Central memory CD4-positive, alpha-beta T cell (primary cell): ENCODE data around the gene GPR89A.
"Not testable (repeated sequence)": the region's sequence is repeated elsewhere in the genome, so short reads cannot be mapped to it uniquely, and the experiment has no call there.

Source experiments
- DNase-seq: peaks from one replicate; pipeline ENCODE4 v3.0.0; 2022
- total RNA-seq, 3 experiments: gene quantifications; one replicate each; lab custom pipeline; 2026; lab: John Stamatoyannopoulos, UW

The GPR89A gene
- 8.4 to 12.0 (median 8.9) reads per million in 3 experiments for total RNA-seq

DNA sequence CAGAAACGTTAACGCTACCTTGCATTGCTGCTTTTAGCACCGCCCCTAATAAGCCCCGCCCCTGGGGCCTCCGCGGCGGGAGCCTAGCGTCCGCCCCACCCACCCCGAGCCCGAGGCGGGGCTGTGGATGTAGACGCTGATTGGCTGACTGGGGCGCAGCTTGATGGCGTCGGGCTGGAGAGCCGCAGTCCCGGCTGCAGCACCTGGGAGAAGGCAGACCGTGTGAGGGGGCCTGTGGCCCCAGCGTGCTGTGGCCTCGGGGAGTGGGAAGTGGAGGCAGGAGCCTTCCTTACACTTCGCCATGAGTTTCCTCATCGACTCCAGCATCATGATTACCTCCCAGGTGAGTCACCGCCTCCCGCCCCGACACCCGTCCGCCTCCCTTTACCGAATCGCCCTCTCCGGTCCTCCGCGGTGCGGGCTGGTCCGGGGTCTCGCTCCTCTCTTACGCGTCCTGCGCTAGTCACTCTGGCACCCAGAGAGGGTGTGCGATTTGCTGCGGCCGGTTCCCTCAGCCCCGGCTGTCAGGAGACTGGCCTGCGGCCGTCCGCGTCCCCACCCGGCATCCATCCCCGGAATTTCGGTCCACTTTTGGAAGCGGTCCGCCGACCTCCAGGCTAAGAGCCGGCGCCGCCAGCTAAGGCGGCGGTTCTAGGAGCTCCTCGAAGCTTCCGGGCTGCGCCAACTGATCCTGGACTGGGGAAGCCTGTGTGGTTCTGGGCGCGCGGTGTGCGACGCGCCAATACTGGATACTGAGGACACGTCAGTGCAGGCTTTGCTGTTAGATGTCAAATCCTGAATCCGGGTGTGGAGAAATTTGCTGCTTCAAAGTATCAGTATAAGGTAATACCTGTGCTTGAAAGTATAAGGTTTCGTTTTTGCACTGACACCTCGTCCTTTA lies at the start of gene GPR89A:
Gene GPR89A, plus strand, starts transcription at position 156 of the 901 bp plus-strand sequence. Its CDS starts 146 bp downstream, at position 302.
- DNase-seq = peak; percentile 93

DNA sequence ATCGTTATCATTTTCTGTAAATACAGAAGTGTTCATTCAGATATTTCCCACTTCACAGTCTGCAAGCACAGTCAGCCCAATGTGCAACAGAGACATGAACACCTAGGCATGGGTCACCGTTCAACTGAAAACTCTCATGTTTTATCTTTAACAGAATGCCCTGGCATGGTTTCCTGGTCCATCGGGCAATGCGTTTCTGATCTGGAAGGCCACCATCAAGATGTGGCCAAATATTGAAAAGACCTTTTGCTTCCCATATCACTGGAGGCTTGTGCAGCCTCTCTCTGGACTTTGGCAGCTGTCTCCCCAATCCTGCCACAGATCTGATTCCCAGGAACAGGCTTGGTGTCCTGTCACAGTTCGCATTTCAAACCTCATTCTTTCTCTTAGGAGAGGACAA lies 21.0 kb upstream of the GPR89A start:
- not testable (repeated sequence) for DNase-seq

DNA sequence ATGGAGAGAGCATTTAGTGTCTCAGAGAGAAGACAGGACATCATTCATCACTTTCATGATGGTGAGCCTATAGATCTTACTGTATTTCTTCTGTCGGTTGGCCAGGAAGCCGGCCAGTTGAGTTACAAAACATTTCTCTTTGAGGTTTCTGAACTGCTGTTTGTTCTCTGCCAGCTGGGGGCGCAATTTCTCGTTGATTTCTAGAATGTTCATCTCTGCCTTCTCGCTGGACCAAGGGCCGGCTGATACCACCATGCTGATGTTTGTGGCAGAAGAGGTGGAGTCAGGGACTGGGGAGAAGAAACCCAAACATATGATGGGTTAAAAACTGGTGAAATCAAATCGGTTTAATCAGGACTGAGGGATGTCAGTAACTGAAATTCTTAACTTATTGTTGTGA lies 17.0 kb upstream of the GPR89A start:
- DNase-seq = peak; percentile 8

DNA sequence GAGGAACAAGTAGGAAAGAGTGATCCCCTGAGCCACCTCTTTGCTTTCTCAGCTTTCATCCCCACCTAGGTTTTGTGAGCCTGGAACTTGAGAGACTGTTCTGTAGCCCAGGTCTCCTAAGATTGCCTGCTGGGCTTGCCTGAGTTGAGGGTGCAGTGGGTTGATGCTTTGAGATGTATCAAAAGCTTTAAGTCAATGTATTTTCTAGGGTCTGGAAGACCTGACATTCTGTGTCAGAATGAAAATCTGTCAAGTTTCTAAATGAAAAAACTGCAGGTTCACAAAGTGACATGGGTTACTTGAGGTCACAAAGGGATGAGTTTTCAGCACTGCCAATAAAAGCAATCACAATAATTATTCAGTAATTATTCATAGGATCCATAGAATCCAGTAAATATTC lies 15.4 kb upstream of the GPR89A start:
- not testable (repeated sequence) for DNase-seq

DNA sequence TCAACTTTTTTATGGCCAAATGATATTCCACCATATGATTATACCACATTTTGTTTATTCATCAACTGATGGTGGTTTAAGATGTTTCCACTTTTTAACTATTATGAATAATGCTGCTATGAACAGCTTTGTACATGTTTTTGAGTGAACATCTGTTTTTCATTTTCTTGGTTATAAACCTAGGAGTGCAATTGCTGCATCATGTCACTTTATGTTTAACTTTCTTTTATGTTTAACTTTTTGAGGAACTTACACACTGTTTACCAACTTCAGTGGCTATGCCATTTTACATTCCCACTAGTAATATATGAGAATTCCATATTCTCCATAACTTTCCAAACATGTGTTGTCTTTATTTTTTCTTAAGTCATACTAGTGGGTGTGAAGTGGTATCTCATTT lies 12.4 kb upstream of the GPR89A start:
- DNase-seq = not testable (repeated sequence)

DNA sequence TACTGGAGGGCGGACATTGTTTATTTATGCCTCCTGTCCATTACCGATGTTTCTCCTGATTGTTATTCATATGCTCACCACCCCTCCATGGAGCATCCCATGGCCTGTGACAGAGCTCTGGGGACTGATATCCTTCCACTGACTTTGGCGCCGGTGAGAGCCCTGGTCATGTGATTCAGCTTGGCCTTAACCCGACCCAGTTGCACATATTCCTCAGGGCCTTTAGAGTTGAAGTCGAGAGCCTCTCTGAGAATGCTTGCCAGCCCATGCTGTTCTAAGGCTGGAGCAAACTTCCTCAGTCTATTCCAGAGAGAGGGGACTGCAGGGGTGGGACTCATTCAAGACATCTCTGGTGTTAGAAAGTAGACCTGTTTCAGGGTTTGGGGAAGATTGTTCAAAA lies 11.6 kb upstream of the GPR89A start:
- DNase-seq = not testable (repeated sequence)

DNA sequence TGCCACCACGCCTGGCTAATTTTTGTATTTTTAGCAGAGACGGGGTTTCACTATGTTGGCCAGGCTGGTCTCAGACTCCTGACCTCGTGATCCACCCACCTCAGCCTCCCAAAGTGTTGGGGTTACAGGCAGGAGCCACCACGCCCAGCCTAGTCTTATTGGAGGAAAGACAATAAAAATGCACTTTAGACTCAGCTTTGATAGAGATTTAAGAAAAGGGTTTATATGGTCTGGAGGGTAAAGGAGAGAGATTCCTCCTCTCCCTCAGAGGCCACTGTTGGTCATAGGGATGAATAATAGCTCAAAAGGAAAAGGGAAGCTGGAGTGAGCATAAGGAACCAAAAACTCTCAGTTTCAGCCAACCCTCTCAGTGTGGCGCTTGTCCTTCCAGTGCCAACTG lies 8.4 kb upstream of the GPR89A start:
- not testable (repeated sequence) for DNase-seq

DNA sequence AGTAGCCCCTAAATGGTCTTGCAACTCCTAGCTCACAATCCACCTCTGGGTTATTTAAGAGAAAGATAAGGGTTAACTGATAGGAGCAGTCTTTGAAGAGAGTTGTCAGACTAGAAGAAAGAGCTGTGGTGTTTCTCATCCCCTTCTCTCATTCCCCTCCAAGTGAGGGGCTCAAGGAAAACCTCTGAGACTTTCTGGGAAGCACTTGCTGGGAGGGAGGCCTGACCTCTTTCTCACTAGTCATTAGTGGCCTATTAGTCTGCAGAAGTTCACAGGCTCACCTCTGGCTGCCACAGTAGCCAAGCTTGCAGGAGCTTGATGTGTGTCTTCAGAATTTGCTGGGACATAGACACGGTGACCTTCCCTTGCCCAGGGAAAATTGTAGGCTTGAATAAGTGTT lies 6.2 kb upstream of the GPR89A start:
- DNase-seq = no peak

DNA sequence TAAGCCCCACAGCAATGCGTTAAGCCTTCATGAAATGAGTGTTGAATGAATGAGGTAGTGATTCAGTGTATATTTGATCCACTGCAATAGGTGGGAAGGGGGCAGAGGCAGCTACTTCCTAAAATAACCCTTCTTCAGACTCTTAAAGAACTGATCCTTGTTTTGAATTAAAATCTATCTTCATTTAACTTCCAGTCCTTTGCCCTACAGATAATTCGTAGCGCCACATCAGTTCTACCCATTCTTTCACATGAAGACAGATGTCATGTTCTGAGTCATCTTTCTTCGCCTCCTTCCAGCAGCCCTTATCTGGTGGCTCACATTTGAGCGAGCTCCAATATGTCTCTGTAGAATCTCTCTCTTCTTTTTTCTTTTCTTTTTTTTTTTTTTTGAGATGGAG lies 948 bp upstream of the GPR89A start:
- not testable (repeated sequence) for DNase-seq

DNA sequence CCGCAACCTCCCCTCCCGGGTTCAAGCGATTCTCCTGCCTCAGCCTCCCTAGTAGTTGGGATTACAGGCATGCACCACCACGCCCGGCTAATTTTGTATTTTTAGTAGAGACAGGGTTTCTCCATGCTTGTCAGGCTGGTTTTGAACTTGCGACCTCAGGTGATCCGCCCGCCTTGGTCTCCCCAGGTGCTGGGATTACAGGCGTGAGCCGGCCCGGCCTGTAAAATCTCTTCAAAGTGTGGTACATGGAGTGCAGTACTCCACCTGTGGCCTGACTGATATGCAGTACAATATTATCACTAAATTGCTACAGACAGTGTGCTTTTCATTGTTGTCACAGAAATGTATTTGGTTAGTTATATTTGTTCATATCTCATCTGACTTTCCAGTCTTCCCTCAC lies 499 bp upstream of the GPR89A start:
- DNase-seq = not testable (repeated sequence)

DNA sequence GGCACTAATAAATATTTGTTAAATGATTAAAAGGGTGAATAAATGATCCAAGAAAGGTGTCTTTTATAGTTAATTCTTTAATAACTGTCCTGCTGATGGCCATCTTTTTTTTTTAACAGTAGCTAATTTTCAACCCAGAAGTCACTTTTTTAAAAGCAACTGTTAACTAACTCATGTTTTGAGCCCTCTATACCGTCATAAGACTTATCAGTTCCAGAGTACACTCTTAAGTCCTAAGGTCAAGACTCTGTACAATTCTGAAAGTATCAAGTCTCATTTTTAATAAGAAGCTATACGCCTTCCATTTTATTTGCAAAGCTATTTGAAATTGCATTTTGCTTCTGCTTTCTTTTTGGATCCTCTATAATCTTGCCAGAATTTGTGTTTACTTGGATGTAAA lies 3.0 kb downstream of the GPR89A start:
- DNase-seq = not testable (repeated sequence)

DNA sequence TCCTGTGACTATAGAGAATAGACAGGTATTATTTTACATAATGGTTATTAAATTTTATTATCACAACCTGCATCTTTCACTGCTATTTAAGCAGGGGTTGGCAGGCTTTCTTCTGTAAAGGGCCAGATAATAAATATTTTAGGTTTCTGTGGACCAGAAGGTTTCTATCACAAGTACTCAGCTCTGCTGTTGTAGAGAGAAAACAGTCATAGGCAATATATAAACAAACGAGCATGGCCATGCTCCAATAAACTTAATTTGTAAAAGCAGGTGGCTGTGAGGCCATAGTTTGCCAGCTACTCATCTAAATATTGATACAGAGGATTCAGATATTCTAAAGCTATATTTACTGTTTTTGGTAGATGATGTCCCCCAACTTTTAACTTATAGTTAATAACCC lies 12.3 kb downstream of the GPR89A start:
- not testable (repeated sequence) for DNase-seq

DNA sequence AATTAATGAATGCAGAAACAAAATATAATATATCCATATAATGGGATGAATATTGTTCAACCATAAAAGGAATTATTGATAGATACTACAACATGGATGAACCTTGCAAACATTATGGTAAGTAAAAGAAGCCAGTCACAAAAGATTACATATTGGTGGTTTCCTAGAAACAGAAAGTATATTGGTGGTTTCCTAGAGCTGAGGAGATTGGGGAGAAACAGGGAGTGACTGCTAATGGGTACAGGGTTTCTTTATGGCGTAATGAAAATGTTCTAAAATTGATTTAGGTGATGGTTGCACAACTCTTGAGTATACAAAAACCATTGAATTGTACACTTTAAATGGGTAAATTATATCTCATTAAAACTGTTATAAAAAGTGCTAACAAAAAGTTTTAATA lies 14.4 kb downstream of the GPR89A start:
- DNase-seq = not testable (repeated sequence)

DNA sequence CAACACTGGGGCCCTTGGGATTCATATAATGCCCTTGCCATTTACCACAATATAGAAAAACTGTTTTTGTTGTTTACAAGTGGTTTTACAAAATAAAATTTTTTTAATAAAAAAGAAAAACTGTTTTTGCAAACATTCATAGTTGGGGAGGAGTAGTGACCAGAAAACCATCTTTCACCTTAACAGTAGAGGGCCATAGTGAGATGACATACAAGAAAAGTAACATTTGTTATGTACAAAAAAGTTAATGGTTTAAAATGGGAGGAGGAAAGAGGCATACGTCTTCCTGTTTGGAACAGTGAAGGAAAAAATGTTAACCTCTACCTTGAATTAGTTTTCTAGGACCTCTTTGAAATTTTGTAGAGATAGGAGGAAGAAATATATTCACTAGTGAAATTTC lies 28.4 kb downstream of the GPR89A start:
- DNase-seq = not testable (repeated sequence)

DNA sequence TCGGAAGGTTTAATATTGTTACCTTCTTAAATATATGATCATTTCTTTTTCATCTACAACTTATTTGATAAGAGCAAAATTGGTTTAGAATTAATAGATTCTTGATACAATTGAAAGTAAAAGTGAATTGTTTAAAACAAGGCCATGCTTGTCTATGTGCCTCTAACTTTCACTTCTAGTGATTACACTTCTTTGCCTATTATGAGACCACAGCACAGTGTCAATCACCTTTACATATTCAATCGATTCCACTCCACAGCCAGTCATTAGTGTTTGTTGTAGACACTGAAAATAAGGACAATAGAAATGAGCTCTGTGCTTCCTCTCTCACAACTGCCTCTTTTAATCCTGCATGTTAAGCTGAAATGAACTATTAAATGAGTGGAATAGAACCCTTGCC lies 34.1 kb downstream of the GPR89A start:
- DNase-seq = not testable (repeated sequence)

DNA sequence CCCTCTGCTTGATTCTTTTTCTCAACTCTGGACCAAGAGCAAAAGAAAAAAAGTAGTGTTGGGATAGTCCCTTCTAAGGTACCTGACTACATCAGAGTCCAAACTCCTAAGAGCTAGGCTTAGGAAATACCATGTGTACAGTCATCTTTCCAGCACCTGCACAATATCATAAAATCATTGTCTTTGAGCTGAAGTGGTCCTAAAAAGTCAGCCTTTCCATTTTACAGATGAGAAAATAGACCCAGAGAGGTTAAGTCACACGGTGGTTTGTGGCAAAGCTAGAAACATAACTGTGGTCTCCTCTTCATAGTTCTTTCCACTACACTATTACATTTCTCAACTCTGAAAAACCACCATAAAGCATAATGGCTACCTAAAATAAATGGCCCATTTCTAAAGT lies 36.2 kb downstream of the GPR89A start:
- DNase-seq = not testable (repeated sequence)

DNA sequence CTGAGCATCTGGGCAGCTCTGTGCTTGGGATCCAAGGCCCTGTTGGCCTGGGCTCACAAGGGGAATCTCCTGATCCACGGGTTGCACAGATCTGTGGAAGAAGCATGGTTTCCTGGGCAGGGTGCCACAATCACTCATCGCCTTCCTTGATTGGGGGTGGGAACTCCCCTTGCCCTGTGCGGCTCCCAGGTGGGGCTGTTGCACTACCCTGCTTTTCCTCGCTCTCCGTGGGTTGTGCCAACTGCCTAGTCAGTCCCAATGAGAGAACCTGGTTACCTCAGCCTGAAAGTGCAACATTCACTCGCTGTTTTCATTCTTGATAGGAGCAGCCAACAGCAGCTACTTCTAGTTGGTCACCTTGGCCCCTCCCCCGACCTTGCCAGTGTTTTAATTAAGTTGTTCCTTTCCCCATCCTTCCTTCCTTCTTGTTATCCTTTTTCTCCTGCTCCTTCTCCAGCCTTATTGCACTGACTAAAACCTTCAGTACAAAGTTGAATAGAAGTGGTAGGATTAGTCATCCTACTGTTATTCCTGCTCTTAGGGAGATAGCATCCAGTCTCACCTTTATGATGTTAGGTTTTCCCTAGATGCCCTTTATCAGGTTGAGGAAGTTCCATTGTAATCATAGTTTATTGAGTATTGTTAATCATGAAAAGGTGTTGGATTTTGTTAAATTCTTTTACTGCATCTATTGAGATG lies 48.6 kb downstream of the GPR89A start:
- not testable (repeated sequence) for DNase-seq

DNA sequence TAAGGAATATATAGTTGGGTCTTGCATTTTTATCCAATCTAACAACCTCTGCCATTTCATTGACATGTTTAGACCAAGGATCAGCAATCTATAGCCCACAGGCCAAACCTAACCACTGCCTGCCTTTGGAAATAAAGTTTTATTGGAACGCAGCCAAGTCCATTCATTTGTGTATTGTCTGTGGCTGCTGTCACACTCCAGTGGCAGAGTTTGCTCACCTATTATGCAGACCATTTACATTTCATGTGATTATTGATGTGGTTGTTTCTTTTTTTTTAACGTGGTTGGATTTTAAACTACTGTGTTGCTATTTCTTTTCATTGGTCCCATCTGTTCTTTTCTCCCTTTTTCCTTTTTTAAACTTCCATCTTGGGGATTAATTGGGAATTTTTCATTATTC lies 54.7 kb downstream of the GPR89A start:
- not testable (repeated sequence) for DNase-seq

DNA sequence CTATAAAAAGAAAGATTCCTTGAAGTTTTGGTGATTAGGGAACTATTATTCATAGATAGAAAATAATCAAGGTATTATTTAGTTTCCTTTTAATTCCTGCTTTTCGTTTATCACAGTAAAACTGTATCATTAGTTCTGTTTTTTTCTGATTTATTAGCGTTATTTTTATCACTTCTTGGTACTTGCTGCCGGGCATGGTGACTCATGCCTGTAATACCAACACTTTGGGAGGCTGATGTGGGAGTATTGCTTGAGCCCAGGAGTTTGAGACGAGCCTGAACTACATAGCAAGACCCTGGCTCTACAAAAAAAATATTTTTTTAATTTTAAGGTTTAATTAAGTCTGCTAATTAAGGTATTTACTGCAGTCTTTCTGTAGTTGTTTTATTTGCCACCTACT lies 57.2 kb downstream of the GPR89A start:
- DNase-seq = not testable (repeated sequence)

DNA sequence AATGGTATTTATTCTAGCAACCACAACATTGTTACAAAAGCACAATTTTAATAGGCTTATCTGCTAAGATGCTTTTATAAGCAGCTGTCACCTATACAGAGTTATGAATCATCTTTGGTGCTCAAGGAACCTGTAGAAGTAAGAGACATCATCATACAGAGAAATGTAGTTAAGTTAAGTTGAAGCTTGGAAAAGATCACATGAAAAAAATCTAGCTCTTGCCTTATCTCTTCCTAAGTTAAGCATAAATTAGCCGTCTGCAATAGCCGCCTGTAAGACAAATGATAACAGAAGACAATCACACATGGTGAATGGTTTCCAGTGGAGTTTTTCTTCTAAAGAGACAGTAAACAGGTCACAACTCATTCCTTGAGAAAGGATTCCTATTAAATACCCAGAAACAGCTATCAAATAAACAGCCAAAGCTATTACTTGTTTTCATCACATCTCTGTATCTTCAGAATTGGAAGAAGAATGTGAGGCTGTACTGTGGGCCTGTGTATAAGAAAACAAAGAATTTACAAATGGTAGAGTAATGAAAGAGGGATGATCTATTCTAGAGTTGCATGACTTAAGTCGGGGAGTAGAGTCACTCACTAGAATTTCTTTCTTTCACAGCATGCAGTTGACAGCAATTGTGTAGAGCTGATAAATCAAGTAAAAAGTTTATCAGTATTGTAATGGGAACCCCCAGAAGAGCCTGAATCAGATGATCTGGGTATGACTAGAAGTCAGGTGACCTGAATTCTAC lies 63.4 kb downstream of the GPR89A start:
- DNase-seq = not testable (repeated sequence)

DNA sequence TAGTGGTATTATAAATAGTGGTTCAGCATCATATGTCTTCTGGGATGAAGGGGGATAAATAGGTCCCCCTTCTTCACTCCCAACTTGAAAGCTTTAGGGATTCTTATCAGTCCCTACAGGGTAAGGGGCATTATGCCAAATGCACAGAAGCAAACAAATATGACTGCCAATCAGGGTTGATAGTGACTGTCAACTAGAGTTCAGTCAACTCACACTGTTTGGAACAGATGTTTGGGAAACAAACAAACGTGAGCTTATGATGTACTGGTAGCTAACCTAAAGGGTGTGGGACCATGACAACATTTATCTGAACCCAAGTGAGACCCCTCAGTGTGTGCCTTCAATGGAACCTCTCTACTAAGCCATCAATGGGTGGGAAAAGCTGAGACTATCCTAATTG lies 65.4 kb downstream of the GPR89A start:
- DNase-seq = not testable (repeated sequence)

DNA sequence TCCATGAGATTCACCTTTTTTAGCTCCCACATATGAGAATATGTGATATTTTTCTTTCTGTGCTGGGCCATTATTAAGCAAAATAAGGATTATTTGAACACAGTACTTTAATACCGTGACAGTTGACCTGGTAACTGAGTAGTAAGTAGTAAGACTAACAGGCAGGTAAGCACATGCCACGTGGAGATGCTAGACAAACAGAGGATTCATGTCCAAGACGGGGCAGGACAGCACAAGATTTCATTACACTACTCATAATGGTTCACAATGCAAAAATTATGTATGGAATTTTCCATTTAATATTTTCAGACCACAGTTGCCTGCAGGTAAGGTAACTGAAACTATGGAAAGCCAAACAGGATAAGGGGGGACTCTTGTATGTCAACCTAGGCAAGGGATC lies 77.1 kb downstream of the GPR89A start:
- not testable (repeated sequence) for DNase-seq

DNA sequence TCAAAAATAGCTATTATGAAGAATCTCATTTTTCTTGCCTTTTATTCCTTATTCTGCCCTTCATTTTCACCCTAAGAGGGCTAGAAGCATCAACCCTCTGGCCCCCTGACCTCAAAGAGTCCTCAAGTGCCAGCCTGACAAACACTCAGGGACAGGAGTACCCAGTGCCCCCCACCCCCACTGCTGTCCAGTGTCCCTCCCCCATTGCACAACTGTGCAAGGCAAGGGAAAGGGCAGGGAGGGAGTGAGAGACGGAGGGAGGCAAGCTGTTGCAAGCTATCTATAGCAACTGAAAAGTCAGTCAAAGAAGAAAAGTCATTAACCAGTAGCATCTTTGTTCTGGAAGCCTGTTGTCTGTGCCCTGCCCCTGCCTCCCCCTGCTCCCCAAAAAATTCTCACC lies 78.3 kb downstream of the GPR89A start:
- not testable (repeated sequence) for DNase-seq
